HG03342 (cell line): ENCODE measurements around the gene ELMO1.

ENCODE experiments used
- ATAC-seq: cut with Tn5 transposase; IDR thresholded peaks from one replicate; pipeline ENCODE4 v1.9.1; 2021; ENCODE audit warnings: mild to moderate bottlenecking, moderate library complexity; ENCODE audit not compliant: unreplicated experiment

The ELMO1 gene

GRCh38 chr7:37198906-37199485 is 249.7 kb downstream of the ELMO1 start:
- peak; percentile 57 for ATAC-seq

GRCh38 chr7:37198041-37198905 is 250.4 kb downstream of the ELMO1 start:
- ATAC-seq, result no peak

GRCh38 chr7:37197108-37197507 is 251.6 kb downstream of the ELMO1 start:
- no peak for ATAC-seq

GRCh38 chr7:37196676-37197075 is 252.0 kb downstream of the ELMO1 start:
- no peak for ATAC-seq

GRCh38 chr7:37195388-37195787 is 253.3 kb downstream of the ELMO1 start:
- no peak for ATAC-seq

- no peak for ATAC-seq
Measured at GRCh38 chr7:37194943-37195342, 253.7 kb downstream of the ELMO1 start.

- ATAC-seq, result no peak
Measured at GRCh38 chr7:37193775-37194135, 254.9 kb downstream of the ELMO1 start.

- no peak for ATAC-seq
Measured at GRCh38 chr7:37193087-37193774, 255.4 kb downstream of the ELMO1 start.

GRCh38 chr7:37191797-37192196 is 256.9 kb downstream of the ELMO1 start:
- ATAC-seq, result no peak

GRCh38 chr7:37187179-37187578 is 261.5 kb downstream of the ELMO1 start:
- ATAC-seq, result no peak

GRCh38 chr7:37186753-37187152 is 261.9 kb downstream of the ELMO1 start:
- no peak for ATAC-seq

- no peak for ATAC-seq
Measured at GRCh38 chr7:37181550-37181932, 267.1 kb downstream of the ELMO1 start.

GRCh38 chr7:37180828-37181549 is 267.7 kb downstream of the ELMO1 start:
- ATAC-seq, result no peak

GRCh38 chr7:37176079-37176478 is 272.6 kb downstream of the ELMO1 start:
- no peak for ATAC-seq

- no peak for ATAC-seq
Measured at GRCh38 chr7:37174460-37174859, 274.2 kb downstream of the ELMO1 start.

GRCh38 chr7:37173670-37174069 is 275.0 kb downstream of the ELMO1 start:
- ATAC-seq, result no peak

- no peak for ATAC-seq
Measured at GRCh38 chr7:37162106-37162505, 286.6 kb downstream of the ELMO1 start.

- no peak for ATAC-seq
Measured at GRCh38 chr7:37160656-37161055, 288.0 kb downstream of the ELMO1 start.

- ATAC-seq, result no peak
Measured at GRCh38 chr7:37153376-37153775, 295.3 kb downstream of the ELMO1 start.

- no peak for ATAC-seq
Measured at GRCh38 chr7:37151741-37152413, 296.8 kb downstream of the ELMO1 start.

- no peak for ATAC-seq
Measured at GRCh38 chr7:37150856-37151255, 297.8 kb downstream of the ELMO1 start.
